Common myeloid progenitor, CD34-positive (primary cell): ENCODE data around the gene XKR8. TPM values are rescaled to one million over a fixed set of nuclear protein-coding genes. Genes with fewer than 3 reads are reported as not detected.

Experiments used
- CTCF ChIA-PET: fragments of 350-600 bp; sonication (Branson Sonifier 250); formaldehyde crosslinking; loops from one replicate; lab custom pipeline; 2021; ENCODE audit warnings: antibody characterized with exemption; lab: Charles Lee
- POLR2A ChIA-PET: fragments of 350-600 bp; sonication (Branson Sonifier 250); formaldehyde crosslinking; loops from one replicate; lab custom pipeline; 2021; ENCODE audit warnings: antibody characterized with exemption; lab: Charles Lee
- DNase-seq, 3 donors: peaks; one replicate each; pipeline versions ENCODE4 v3.0.0 to v3.0.0-alpha.2; 2013
- H3K27ac ChIP-seq, 2 experiments: 1 replicate in 1 of 2; 2 replicates in 1 of 2; pipeline ENCODE4 v1.7.0; 2013; ENCODE audit warnings: inconsistent platforms in 2 of 2, low read length in 2 of 2, mild to moderate bottlenecking in 2 of 2, low read depth in 1 of 2, moderate library complexity in 1 of 2; ENCODE audit not compliant: severe bottlenecking in 2 of 2, insufficient read depth in 1 of 2, poor library complexity in 1 of 2
- H3K27me3 ChIP-seq, 5 experiments: replicated peaks in 2 of 5; 1 replicate in 3 of 5; 2 replicates in 2 of 5; pipeline versions ENCODE4 v1.6.1 to v1.7.0; 2013; ENCODE audit warnings: low read length in 4 of 5, mild to moderate bottlenecking in 2 of 5, moderate library complexity in 2 of 5, inconsistent platforms in 1 of 5; ENCODE audit not compliant: insufficient read depth in 5 of 5, control insufficient read depth in 4 of 5
- H3K36me3 ChIP-seq, 4 experiments: 1 replicate in 2 of 4; 2 replicates in 2 of 4; pipeline versions ENCODE4 v1.6.1 to v1.7.0; 2013; ENCODE audit warnings: low read length in 3 of 4, control low read depth in 1 of 4, mild to moderate bottlenecking in 1 of 4; ENCODE audit not compliant: control insufficient read depth in 4 of 4, insufficient read depth in 4 of 4
- H3K4me1 ChIP-seq, 4 experiments: 1 replicate in 3 of 4; 2 replicates in 1 of 4; pipeline versions ENCODE4 v1.6.1 to v1.7.1; 2013; ENCODE audit warnings: low read length in 3 of 4, mild to moderate bottlenecking in 3 of 4, control low read depth in 1 of 4, inconsistent platforms in 1 of 4, moderate library complexity in 1 of 4; ENCODE audit not compliant: control insufficient read depth in 4 of 4, insufficient read depth in 4 of 4; ENCODE audit errors: control extremely low read depth in 1 of 4
- H3K4me3 ChIP-seq, 7 experiments: 1 replicate in 4 of 7; 2 replicates in 3 of 7; pipeline versions ENCODE4 v1.5.1 to v1.7.0; 2013; ENCODE audit warnings: mild to moderate bottlenecking in 7 of 7, low read length in 6 of 7, moderate library complexity in 6 of 7, inconsistent platforms in 2 of 7, low read depth in 2 of 7, control low read depth in 1 of 7; ENCODE audit not compliant: insufficient read depth in 4 of 7, control insufficient read depth in 1 of 7; ENCODE audit errors: extremely low read depth in 1 of 7
- H3K9me3 ChIP-seq, 5 experiments: 1 replicate in 4 of 5; 2 replicates in 1 of 5; pipeline versions ENCODE4 v1.6.1 to v1.7.1; 2013; ENCODE audit warnings: low read length in 4 of 5, mild to moderate bottlenecking in 2 of 5, inconsistent platforms in 1 of 5, low read depth in 1 of 5, moderate library complexity in 1 of 5; ENCODE audit not compliant: control insufficient read depth in 4 of 5, insufficient read depth in 2 of 5; ENCODE audit errors: control extremely low read depth in 1 of 5
- WGBS: methylation state at CpG from one replicate; pipeline ENCODE4 v1.1.5; 2013; ENCODE audit not compliant: insufficient coverage; 5-methylcytosine and 5-hydroxymethylcytosine counted together
- polyA plus RNA-seq: library from polyadenylated mRNA; unstranded; fragments of 120-200 nt; gene quantifications from one replicate; pipeline ENCODE4 v1.2.1, GENCODE V29; 2013

The XKR8 gene, protein sequence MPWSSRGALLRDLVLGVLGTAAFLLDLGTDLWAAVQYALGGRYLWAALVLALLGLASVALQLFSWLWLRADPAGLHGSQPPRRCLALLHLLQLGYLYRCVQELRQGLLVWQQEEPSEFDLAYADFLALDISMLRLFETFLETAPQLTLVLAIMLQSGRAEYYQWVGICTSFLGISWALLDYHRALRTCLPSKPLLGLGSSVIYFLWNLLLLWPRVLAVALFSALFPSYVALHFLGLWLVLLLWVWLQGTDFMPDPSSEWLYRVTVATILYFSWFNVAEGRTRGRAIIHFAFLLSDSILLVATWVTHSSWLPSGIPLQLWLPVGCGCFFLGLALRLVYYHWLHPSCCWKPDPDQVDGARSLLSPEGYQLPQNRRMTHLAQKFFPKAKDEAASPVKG
- polyA plus RNA-seq = 3.3 TPM

DNA sequence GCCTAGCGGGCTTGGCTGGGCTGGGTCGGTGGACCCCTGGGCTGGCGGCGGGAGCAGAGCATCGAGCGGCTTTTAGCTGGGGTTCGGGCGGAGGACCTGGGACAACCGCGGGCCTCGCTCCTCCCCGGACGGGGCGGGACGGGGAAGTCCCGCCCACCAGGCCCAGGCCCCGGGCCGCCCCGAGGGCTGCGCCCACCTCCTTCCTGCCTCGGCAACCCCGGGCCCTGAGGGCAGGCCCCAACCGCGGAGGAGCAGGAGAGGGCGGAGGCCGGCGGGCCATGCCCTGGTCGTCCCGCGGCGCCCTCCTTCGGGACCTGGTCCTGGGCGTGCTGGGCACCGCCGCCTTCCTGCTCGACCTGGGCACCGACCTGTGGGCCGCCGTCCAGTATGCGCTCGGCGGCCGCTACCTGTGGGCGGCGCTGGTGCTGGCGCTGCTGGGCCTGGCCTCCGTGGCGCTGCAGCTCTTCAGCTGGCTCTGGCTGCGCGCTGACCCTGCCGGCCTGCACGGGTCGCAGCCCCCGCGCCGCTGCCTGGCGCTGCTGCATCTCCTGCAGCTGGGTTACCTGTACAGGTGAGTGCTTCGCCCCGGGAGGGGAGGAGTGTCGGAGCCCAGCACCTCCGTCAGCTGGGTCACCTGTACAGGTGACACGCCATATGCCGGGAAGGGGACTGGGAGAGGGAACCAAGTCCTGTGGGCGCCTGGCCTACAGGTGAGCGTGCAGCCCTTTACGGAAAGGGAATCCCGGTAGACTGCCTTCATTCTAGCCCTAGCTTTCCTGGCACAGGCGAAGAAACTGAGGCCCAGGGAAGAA, at the start of gene XKR8:
XKR8 (plus strand) TSS at position 182 of the 812 bp plus-strand sequence; CDS start at position 279, 97 bp downstream.
- ChIA-PET POLR2A (no interaction called here), CTCF (interaction anchor here (1.0 to 7.9 kb wide), 6 partner anchors 9 to 28 kb away, joined by 3 to 40 read pairs (median 6); no protein-coding TSS in a partner anchor)
- peaks cover 0 to 19% (median 13%) of the 10 kb centered on the region in 4 experiments for H3K36me3 ChIP-seq
- no peaks in the 10 kb centered on the region for H3K27me3 ChIP-seq
- H3K27ac ChIP-seq = peak within 1 kb of the TSS; percentile 46 to 83
- DNase-seq = peak; percentile 82 to 91 (median 91)
- H3K4me3 ChIP-seq = peak within 1 kb of the TSS; percentile 49 to 93 (median 82)
- no peaks in the 10 kb centered on the region for H3K9me3 ChIP-seq
- peaks cover 2 to 36% (median 23%) of the 10 kb centered on the region in 4 experiments for H3K4me1 ChIP-seq
- under 1% methylated on average over 62 of the region's 68 CpGs for WGBS

DNA sequence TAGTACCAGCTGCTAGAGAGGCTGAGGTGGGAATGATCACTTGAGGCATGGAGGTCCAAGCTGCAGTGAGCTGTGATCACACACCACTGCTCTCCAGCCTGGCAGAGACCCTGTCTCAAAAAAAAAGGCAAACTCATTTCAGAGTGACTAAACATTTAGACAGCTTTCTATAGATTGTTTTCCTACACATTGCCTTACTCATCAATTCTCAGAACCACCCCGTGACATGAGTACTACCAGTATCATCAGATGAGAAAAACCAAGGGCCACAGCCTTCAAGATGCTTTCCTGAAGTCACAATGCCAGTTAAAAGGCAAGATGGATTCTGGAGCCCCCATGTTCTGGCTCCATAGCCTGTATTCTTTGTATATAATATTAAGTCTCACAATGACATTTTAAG, 47.3 kb upstream of the XKR8 start:
- ChIA-PET POLR2A (no interaction called here), CTCF (interaction anchor here (0.7 kb wide), 1 partner anchor 9 kb away, joined by 3 read pairs; no protein-coding TSS in a partner anchor)
- peaks cover 0 to 8% (median 7%) of the 10 kb centered on the region in 4 experiments for H3K4me1 ChIP-seq
- no peaks in the 10 kb centered on the region for H3K27me3 ChIP-seq
- DNase-seq = no peak
- H3K9me3 ChIP-seq = peaks cover 0 to 3% (median 3%) of the 10 kb centered on the region in 5 experiments
- H3K36me3 ChIP-seq = peaks cover 13 to 42% (median 28%) of the 10 kb centered on the region in 4 experiments
- H3K4me3 ChIP-seq = no peak overlapping the region
- whole genome bisulfite sequencing = 100% methylated on average over 1 of the region's 1 CpG
- no peak overlapping the region for H3K27ac ChIP-seq

DNA sequence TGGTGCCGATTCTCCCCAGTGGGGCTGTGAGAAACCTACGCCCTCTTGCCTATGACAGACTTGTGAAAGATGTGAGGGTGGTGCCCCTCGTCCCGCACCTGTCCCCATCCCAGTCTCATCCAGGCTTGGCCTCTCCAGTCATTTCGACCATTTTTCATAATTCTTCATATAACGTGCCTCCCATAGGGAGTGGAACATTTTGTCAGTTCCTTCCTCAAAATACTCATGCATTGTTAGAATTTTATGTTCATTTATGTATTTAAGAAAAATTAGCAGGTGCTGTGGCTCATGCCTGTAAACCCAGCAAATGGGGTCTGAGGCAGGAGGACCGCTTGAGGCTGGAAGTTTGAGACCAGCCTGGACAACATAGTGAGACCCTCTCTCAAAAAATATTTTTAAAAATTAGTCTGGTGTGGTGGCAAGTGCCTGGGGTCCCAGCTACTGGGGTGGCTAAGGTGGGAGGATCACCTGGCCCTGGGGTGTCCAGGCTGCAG, 44.6 kb upstream of the XKR8 start:
- Histone ChIP-seq H3K9me3 (peaks cover 0 to 3% (median 3%) of the 10 kb centered on the region in 5 experiments), H3K27me3 (no peaks in the 10 kb centered on the region), H3K27ac (peak overlapping the region in 1 of 2 experiments; percentile 91), H3K4me1 (peaks cover 0 to 8% (median 7%) of the 10 kb centered on the region in 4 experiments), H3K4me3 (peak overlapping the region in 3 of 7 experiments; percentile 7 to 89 (median 37)), H3K36me3 (peaks cover 3 to 21% (median 11%) of the 10 kb centered on the region in 4 experiments)
- POLR2A ChIA-PET = no interaction called here
- no peak for DNase-seq
- CTCF ChIA-PET = no interaction called here
- WGBS = 60% methylated on average over 1 of the region's 7 CpGs

DNA sequence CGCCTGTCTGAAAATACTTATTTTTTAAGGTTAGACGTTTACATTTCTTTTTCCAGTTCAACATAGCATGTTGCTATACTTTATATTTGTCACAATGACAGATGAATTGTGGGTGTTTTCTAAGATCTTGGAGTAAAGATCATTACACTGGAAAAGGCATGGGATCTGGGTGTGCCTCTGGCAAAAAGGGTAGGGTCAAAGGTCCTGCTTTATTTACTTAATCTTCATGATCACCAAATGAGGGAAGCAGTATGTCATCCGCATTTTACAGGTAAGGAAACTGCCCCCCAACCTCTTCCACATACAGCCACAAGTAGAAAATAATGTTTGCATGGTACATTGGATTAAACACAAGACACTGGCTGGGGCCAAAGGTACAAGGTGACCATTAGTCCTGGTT, 37.5 kb upstream of the XKR8 start:
- POLR2A ChIA-PET = no interaction called here
- CTCF ChIA-PET = interaction anchor here (1.5 kb wide), 1 partner anchor 18 kb away, joined by 8 read pairs; no protein-coding TSS in a partner anchor
- no peaks in the 10 kb centered on the region for H3K9me3 ChIP-seq
- H3K27ac ChIP-seq = no peak overlapping the region
- DNase-seq = no peak
- H3K36me3 ChIP-seq = no peaks in the 10 kb centered on the region
- WGBS = no CpG with 5 or more reads among the region's 3 CpGs
- no peaks in the 10 kb centered on the region for H3K27me3 ChIP-seq
- H3K4me1 ChIP-seq = no peaks in the 10 kb centered on the region
- no peak overlapping the region for H3K4me3 ChIP-seq

DNA sequence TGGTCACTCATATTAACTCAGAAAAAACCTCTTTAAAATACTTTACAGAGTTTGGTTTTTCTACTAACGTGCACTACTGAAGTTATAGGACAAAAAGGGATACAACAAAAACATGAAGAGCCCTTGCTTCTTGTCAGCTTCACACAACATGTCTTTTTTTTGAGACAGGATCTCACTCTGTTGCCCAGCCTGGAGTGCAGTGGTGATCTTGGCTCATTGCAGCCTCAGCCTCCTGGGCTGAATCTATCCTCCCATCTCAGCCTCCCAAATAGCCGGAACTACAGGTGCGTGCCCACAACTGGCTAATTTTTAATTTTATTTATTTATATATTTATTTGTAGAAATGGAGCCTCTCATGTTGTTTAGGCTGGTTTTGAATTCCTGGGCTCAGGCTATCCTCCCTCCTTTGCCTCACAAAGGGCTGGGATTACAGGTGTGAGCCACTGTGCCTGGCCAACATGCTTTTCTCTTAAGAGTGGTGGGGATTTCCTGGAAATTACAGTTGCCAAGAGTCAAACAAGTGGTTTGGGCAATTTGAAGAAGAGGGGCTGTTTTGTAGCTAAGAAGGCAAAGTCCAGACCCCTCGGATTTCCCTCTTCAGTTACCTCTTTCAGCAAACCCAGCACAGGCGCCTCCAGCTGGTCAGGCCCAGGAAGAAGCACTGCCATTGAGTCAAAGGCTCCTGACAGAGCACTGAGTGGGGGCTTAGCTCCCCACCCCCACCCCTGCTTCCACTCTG, 31.4 kb upstream of the XKR8 start:
- ChIA-PET CTCF (interaction anchor here (1.9 kb wide), 1 partner anchor 11 kb away, joined by 5 read pairs; no protein-coding TSS in a partner anchor), POLR2A (no interaction called here)
- Histone ChIP-seq H3K4me1 (peaks cover 0 to 16% (median 3%) of the 10 kb centered on the region in 4 experiments), H3K4me3 (no peak overlapping the region), H3K36me3 (no peaks in the 10 kb centered on the region), H3K27ac (no peak overlapping the region), H3K9me3 (no peaks in the 10 kb centered on the region), H3K27me3 (no peaks in the 10 kb centered on the region)
- no peak for DNase-seq
- WGBS = 100% methylated on average over 2 of the region's 5 CpGs

DNA sequence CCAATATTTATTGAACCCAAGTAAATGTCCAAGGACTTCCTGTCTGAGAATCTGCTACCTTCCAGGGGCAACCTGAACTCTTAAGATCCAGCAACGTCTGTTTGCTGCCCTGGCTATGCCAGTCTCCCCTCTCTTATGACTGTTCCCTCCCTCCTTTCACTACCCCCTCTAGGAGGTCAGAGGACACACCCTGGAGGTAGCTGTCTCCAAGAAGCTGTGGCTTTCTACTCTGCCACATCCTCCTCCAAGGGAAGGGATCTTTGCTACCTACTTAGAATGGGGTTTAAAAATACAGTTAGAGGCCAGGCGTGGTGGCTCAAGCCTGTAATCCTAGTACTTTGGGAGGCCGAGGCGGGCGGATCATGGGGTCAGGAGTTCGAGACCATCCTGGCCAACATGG, 28.6 kb upstream of the XKR8 start:
- H3K4me1 ChIP-seq = peaks cover 0 to 31% (median 17%) of the 10 kb centered on the region in 4 experiments
- no peak for DNase-seq
- CTCF ChIA-PET = no interaction called here
- WGBS = 100% methylated on average over 1 of the region's 6 CpGs
- POLR2A ChIA-PET = no interaction called here
- H3K36me3 ChIP-seq = no peaks in the 10 kb centered on the region
- no peaks in the 10 kb centered on the region for H3K9me3 ChIP-seq
- no peak overlapping the region for H3K4me3 ChIP-seq
- no peak overlapping the region for H3K27ac ChIP-seq
- no peaks in the 10 kb centered on the region for H3K27me3 ChIP-seq
